ENCODE results near the gene MID2. TPM values are rescaled to one million over a fixed set of nuclear protein-coding genes. Genes with fewer than 3 reads are reported as not detected.

The MID2 gene, protein sequence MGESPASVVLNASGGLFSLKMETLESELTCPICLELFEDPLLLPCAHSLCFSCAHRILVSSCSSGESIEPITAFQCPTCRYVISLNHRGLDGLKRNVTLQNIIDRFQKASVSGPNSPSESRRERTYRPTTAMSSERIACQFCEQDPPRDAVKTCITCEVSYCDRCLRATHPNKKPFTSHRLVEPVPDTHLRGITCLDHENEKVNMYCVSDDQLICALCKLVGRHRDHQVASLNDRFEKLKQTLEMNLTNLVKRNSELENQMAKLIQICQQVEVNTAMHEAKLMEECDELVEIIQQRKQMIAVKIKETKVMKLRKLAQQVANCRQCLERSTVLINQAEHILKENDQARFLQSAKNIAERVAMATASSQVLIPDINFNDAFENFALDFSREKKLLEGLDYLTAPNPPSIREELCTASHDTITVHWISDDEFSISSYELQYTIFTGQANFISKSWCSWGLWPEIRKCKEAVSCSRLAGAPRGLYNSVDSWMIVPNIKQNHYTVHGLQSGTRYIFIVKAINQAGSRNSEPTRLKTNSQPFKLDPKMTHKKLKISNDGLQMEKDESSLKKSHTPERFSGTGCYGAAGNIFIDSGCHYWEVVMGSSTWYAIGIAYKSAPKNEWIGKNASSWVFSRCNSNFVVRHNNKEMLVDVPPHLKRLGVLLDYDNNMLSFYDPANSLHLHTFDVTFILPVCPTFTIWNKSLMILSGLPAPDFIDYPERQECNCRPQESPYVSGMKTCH
- 32.9 and 34.7 TPM in 2 replicates for total RNA-seq

DNA sequence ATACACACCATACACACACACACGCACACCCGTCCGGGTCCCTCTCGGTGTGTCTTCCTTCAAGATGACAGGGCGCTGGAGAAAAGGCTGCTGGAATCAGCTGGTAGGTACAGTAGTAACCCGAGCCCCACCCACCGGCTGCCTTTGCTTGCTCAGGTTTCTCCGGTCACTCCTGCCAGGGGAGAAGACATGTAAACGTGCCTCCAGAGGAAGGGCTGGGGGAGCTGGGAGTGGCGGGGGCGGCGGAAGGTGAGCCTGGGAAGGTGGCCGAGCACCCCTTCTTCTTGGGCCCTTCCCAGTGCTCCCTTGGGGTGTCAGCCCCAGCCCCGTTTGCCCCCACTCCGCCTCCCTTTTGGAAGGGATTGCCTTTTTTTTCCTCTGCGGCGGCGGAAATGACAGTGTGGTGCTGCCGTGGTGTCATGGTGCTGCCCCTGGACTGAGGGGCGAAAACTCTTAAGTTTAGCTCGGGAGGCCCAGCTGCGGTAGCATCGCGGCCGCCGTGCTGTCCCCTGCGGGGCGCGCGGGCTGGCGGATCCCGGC lies at the start of gene MID2:
TSS of gene MID2 (plus strand) at position 169 of the 540 bp plus-strand sequence. CDS start 561 bp downstream, outside the sequence.

GRCh38 chrX:107777536-107777832 lies 48.2 kb upstream of the MID2 start, which contains the start of gene NCBP2L:
TSS of gene NCBP2L (plus strand) at chrX:107777733. CDS start at chrX:107794221, 16,488 bp downstream.

Small RNAs within 50 kb of the gene (small RNA-seq; reads per million reads assigned to genes)
- not detected for gene RF00019

Other genes with a start within 250 kb of the MID2 start
- gene PRPS1, start 197.4 kb upstream of the MID2 start, total RNA-seq = 32.1 and 64.2 TPM in 2 replicates
- gene TSC22D3, start 50.1 kb upstream of the MID2 start, total RNA-seq = 19.9 and 20.3 TPM in 2 replicates
- not detected in 2 replicates for gene NCBP2L, start 48.1 kb upstream of the MID2 start, total RNA-seq
- gene TEX13B, start 156.5 kb downstream of the MID2 start, total RNA-seq = not detected in 2 replicates
- not detected in 2 replicates for gene VSIG1, start 219.2 kb downstream of the MID2 start, total RNA-seq